GM12801 (cell line): ENCODE results near the gene TUBB1.

ENCODE experiments used
- CTCF ChIP-seq: IDR thresholded peaks from one replicate; pipeline ENCODE4 v1.5.1; 2011; ENCODE audit warnings: control low read depth; ENCODE audit not compliant: insufficient read length; ENCODE audit errors: extremely low read depth

Gene TUBB1

GRCh38 chr20:59035381-59035780 lies 16.2 kb downstream of the TUBB1 start:
- no peak for TF ChIP-seq CTCF

DNA sequence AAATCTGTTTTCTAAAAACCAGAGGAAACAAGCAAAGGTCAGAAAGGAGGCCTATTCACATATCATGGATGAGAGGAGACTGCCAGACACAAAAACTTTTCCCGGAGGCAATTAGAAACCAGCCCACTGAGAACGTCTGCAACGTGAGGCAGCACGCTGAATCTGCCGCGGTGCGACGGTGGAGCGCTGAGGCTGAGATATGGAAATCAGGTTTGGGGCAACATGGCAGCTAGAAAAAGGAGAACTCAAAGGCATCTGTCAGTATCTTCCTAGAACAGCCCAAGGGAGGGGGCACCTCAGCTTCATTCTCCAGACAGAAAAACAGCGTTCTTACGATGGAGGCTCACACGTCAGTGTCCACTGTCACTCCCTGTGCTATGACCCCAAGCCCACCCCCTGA lies 18.2 kb downstream of the TUBB1 start:
- TF ChIP-seq CTCF: no peak

- TF ChIP-seq CTCF: no peak
Measured at GRCh38 chr20:59039233-59039632, 20.0 kb downstream of the TUBB1 start.

DNA sequence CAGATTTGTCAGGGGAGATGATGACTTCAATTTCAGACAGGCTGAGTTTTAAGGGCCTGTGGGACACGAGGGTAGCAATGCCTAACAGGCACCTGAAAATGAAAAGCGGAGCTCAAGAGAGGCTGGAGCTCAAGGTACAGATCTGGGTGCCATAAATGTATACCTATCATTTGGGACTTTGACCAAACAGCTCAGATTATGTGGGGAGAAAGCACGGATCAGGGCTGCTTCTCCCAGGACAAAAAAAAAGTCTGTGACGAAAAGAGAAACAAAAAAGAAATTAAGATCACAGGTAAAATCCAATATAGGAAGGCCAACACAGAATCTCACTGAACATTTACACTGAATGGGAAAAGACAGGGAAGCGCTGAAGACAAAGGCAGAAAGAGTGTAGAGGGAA lies 21.4 kb downstream of the TUBB1 start:
- TF ChIP-seq CTCF: no peak

GRCh38 chr20:59042151-59042795 lies 23.0 kb downstream of the TUBB1 start, which contains the start of gene PRELID3B:
Gene PRELID3B, minus strand, starts transcription at chr20:59042786. Its CDS starts 56 bp downstream, at chr20:59042730.
- TF ChIP-seq CTCF: no peak

- no peak for TF ChIP-seq CTCF
Measured at GRCh38 chr20:59042796-59043631, 23.8 kb downstream of the TUBB1 start.

- TF ChIP-seq CTCF: no peak
Measured at GRCh38 chr20:59043698-59044097, 24.5 kb downstream of the TUBB1 start.
